Activated naive CD4-positive, alpha-beta T cell treated with Interleukin-2 at 50 U/mL for 16 hours (primary cell): ENCODE data around the gene BBS1.
"Not testable (repeated sequence)": the region's sequence is repeated elsewhere in the genome, so short reads cannot be mapped to it uniquely, and the experiment has no call there.

Source experiments
- DNase-seq: peaks from one replicate; pipeline ENCODE4 v3.0.0-alpha.2; 2020

Gene BBS1

DNA sequence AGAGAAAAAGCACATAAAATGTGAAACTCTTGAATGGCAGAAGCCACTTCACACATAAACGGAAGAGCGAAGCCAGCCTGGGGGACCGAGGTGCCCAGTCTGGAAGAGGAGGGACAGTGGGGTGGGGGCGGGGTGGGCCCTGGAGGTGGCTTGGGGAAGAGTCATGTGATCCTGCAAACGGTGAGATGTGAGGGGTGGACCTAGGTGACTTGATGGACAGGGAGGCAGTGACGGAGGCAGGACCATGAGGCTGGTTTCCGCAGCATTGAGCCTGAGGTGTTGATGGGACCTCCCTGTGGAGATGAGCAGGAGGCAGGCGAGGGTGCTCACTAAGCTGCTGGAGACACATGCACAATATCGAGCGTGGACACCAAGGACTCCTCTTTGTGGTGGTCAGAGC is 18.6 kb downstream of the BBS1 start:
- no peak for DNase-seq

DNA sequence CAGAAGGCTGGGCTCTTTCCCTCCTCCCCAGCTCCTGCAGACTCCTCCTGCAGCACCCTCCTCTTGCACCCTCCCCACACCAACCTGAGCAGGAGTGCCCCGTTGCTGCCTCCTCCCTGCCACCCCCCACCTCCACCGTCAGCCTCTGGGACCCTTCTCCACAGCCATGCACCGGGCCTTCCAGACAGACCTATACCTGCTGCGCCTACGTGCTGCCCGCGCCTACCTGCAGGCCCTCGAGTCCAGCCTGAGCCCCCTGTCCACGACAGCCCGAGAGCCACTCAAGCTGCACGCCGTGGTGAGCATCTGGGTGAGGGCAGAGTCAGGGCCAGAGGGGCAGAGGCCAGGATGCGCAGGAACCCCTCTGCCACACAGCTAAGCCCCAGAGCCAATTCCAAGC is 19.2 kb downstream of the BBS1 start:
- no peak for DNase-seq

DNA sequence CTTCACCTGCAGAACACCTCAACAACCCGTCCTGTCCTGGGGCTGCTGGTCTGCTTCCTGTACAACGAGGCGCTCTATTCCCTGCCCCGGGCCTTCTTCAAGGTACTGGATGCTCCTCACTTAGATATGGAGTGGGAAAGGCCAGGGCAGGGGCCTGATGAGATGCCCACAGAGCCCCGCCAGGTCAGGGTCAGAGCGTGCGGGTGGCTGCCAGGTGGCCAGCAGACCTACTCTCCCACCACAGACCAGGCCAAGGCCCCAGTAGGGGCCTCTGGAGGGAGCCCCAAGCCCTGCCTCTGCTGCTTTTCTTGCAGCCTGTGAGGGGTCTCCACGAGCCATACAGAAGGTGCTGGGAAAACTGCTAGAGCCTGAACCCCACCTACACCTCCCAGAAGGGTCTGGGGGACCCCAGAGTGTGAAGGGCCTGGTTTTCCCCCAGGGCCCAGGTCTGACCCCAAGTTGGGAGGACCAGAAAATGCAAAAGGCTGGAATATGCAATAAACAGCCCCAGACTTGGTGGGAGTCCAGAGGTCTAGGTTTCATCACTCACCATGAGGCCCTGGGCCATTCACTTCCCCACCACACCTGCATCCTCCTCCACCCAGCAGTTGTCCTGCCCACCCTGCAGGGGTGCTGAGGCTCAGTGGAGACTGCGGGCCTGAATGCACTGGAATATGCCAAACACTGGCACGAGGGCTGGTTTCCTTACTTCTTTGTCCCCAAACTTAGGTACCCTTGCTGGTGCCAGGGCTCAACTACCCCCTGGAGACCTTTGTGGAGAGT is 20.7 kb downstream of the BBS1 start:
- no peak for DNase-seq

DNA sequence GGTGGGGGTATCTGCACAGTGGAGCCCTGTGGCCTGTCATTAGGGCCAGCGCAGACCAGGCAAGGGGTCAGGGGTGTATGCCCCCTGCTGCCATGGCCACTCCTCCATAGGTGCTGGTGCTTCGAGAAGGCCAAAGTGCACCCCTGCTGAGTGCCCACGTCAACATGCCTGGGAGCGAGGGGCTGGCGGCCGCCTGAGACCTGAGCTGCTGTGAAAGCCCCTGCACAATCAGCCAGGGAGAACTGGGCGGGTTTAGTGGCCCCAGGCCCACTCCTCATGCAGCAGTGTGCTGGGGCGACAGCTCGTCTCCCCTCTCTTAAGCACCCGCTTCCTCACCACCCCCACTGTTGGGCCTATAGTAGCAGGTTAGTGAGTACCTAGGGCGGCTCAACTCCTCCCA is 21.4 kb downstream of the BBS1 start:
- DNase-seq: no peak

DNA sequence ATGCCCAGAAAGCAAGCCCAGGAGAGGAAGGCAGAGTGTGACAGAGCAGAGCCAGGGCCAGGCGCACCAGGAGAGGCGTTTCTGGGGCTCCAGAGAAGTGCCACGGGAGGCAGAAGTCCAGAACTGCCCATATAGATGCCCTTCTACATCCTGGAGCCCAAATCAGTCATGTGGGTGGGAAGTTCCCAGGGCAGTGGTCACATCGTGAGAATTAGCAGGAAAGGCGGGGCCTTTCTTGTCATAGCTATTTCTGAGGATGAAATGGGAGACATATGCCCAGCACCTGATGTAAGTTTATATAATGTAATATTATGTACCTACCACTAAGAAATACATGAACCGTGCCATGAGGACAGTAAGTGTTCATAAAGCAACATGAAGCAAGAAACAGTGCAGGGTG is 22.3 kb downstream of the BBS1 start:
- DNase-seq: no peak

DNA sequence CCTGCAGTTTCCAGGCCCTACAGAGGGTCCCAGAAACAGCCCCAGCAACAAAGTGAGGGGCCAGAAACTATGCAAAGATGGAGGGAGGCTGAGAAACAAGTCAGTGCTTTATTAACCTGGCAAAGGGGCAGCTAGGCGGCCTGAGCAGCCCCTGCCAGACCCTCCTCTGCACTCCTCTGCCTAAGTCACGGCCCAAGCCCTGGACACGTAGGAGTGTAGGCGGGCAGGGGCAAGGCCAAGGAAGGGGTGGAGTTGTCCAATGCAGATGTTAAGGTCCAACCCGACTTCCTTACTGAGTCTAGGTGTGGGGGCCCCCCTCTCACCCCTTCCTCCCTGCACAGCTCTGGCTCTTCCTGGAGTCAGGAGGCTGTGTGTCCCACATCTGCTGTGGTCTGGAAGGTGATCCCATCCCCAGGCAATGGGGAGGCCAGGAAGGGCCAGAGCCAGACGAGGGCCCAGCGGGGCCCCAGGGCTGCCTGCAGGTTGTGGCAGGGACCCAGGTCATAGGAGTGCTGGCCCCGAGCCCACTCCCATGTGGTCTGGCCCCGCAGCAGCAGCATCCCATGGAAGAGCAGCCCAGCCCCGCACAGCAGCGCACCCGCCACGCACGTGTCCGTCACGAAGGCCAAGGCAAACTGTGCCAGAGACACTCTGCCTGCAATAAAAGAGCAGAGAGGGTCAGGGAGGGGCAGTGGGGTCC is 28.9 kb downstream of the BBS1 start:
- no peak for DNase-seq

DNA sequence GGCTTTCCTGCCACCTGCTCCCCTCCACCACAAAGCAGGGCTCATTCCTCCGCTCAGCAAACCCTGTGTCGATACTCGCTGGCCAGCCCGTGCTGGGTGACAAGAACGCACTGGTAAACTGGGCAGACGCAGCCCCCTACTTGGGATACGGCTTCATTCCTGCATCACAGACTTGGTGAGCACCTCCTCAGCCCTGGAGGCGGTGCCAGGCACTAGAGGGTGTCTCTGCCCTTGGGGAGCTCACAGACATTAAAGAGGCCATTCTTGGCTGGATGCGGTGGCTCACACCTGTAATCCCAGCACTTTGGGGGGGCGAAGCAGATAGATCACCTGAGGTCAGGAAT is 29.4 kb downstream of the BBS1 start:
- no peak for DNase-seq

DNA sequence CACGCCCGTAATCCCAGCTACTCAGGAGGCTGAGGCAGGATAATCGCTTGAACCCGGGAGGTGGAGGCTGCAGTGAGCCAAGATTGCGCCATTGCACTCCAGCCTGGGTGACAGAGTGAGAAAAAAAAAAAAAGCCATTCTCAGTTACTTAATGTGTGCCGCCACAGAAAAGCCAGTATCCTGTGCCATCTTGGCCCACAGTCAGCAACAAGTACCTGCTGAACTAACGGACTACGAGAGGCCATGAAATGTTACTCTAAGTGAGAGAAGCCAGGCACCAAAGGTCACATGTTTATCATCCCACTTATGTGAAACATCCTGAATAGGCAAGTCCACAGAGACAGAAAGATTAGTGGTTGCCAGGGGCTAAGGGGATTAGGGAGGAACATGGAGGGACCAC is 30.2 kb downstream of the BBS1 start:
- not testable (repeated sequence) for DNase-seq

DNA sequence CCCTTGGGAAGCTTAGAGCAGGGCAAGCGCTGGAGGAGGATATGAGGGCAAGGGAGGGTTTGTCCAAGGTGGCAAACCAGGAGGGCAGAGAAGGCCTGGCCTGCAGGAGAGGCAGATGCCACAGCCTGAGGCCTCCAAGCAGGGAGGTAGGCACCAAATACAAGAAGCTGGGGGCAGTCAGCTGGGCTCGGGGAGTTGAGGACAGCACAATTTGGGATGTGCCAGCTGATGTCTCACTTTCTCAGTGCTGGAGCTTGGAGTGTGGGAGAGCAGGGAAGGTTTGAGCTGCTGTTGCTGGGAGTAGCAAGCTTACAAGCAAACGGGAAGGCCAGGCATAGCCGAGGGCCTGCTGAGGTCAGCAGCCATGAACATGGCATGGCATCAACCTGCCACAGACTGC is 31.5 kb downstream of the BBS1 start:
- no peak for DNase-seq

DNA sequence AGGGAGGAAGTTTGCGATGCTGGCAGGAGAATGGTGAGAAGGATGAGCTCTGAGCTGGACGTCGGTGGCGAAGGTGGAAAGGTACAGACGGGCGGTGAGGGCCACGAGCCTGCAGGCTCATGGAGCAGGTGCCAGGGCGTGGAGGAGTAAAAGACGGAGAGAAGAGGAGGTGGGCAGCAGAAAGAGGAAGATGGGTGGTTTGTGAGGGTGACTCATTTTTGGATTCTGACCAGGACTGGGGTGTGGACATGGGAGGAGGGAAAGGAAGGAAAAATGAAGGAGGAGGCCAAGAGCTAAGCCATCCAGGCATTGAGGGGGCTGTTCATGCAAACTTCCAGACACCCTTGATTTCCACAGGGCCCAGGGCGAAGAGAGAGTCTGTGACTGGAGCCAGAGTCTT is 31.9 kb downstream of the BBS1 start:
- no peak for DNase-seq

DNA sequence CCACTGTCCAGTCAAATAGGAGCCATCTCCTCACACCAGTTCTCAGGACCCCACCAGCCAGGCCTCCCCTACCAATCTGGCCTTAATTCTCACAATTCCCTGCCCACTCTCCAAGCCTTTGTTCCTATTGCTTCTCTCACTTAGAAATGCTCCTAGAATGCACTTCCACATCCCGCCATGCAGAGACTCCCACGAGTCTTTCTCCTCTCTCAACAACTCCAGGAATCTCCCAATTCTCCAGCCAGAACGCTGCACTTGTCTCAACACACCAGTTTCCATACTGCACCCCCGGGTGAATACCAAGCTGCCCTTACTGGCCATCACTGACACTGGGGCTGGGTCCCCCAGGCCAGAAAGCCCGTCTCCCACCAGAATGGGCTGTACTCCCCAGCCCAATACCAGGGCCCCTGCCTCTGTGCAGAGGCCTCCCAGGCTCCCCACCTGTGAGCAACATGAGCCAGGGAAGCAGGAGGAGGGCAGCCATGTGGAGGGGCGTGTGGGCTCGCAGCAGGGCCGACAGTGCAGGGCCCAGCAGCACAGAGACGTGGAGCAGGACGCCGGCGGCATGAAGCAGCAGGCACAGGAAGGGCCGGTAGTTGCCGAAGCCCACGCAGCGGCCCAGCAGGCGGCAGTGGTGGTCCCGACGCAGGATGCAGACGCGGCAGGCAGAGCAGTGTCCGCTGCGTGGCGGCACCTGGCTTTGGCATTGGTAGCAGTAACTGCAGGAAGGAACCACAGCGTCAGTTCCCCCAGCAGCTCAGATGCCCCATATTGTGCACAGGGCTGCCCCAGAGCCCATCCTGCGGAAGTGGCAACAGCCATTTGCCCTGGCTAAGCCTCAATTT is 33.0 kb downstream of the BBS1 start:
- peak; percentile 47 for DNase-seq

DNA sequence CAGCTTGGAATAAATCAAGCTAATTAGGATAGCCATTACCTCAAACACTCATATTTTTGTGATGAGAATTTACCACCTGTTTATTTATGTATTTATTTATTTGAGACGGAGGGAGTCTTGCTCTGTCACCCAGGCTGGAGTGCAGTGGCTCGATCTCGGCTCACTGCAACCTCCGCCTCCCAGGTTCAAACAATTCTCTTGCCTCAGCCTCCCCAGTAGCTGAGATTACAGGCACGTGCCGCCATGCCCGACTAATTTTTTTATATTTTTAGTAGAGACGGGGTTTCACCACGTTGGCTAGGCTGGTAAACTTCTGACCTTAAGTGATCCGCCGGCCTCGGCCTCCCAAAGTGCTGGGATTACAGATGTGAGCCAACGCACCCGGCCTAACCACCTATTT is 34.5 kb downstream of the BBS1 start:
- DNase-seq: not testable (repeated sequence)

DNA sequence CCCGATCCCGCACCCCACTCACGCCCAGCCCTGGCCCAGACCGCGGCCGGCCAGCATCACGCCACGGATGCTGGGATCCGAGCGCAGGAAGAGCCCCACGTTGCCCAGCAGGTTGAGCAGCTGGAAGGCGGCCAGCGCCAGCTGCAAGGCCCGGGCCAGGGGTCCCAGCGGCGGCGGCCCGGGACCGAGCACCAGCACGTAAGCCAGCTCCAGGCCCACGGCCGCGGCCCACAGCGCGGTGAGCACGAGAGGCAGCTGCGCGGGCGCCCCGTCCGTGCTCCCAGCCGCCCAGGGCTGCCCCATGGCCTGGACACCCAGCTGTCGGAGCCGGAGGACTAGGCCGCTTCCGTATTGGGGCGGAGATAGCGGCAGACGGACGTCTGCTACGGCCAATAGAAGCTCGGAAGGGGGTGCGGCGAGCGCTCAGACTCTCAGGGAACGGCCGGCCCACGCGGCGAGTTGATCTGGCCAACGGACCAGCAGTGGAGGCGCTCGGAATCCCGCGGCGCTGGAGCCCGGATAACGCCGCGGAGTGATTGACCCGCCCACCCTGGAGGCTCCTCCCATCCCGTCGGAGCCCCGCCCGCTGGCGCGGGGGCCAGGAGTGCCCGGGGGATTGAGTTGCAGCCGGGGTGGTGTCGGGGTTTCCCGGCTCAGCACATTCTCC is 35.4 kb downstream of the BBS1 start, which contains the start of gene ZDHHC24:
TSS of gene ZDHHC24 (minus strand) at position 348 of the 667 bp plus-strand sequence. CDS start at position 303, 45 bp downstream.
- DNase-seq: peak; percentile 93

DNA sequence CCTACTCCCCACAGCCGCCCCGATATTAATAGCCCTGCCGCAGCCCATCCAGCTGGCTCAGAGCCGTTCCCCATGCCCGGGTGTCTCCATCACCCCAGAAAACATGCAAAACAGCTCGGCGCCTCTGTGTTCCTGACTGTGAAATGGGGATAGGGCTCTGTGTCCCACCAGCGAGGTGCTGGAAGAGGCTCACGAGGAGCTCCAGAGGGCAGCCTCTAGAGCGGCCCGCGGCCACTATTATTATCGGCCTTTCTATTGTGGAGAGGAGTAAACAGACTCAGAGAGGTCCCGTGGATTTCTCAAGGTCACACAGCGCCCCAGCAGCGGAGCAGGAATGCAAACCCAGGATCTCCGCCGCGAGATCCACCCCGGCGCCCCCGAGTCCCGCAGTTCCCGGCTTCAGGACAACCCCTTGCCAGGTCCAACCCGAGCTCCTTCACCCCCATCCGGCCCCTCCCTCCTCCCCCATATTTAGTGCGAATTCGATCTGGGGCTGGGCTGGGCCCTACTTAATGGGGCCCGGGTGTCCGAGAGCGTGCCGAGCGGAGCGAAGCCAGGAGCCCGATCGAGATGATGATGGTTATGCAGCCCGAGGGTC is 36.0 kb downstream of the BBS1 start, which contains the start of gene ACTN3:
TSS of gene ACTN3 (plus strand) at position 536 of the 598 bp plus-strand sequence. CDS start at position 571, 35 bp downstream.
- peak; percentile 24 for DNase-seq

DNA sequence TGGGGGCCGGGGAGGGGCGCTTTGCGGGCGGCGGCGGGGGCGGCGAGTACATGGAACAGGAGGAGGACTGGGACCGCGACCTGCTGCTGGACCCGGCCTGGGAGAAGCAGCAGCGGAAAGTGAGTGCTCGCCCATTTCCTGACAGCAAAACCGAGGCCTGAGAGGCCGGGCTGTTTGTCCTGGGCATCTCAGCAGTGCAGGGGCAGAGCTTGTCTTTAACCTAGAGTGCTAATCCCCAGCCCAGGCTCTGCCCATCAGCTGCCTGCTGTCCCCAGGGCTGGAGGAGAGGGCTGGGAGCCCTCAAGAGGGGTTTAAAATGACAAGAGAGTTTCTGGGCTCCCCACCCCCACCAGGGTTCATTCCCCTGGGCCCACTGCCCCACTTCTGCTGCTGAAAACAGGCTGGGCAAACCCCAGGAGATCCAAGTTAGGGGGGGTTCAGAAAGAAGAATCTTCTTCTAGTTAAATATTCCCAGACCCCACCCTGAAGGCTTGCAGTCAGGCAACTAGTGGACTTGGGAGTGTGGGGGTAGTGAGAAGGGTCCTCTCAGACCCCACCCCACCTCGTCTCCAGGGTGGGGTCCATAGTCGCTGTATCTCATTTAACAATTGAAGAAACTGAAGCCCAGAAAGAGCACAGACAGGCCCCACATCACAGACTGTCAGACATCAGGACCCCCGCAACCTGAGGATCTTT is 36.7 kb downstream of the BBS1 start:
- no peak for DNase-seq

DNA sequence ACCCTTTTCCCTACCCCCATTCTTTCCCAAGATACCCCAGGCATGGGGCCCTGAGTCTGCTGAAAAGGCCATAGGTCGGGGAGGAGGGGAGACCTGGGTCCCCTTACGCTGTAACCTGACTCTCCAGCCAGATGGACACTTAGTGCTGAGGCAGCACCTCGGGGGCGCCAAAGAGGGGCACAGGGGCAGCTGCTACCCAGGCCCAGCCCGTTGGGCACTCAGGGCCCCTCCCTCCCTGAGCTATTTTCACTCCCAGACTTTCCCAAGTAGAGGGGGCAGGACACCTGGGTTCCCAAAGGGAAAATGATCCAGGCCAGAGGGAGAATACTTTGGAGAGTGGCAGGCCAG is 37.2 kb downstream of the BBS1 start:
- no peak for DNase-seq

DNA sequence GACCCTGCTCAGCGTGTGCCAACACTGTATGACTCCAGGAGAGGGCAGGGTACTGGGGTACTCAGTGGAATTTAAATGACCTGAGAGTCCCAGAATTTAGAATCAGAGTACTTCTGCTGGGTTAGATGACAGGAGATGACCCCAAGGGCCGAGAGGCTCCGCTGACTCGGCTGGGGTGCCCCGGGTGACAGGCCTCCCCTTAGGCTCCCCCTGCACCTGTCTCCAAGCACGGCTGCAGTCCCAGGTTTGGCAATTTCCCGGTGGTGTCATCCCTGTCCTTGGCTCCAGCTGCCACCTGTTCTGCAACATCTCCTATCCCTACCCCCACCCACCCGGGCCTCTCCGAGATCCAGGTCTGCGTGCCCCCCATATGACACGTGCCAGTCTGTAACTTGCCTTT is 37.6 kb downstream of the BBS1 start:
- no peak for DNase-seq

DNA sequence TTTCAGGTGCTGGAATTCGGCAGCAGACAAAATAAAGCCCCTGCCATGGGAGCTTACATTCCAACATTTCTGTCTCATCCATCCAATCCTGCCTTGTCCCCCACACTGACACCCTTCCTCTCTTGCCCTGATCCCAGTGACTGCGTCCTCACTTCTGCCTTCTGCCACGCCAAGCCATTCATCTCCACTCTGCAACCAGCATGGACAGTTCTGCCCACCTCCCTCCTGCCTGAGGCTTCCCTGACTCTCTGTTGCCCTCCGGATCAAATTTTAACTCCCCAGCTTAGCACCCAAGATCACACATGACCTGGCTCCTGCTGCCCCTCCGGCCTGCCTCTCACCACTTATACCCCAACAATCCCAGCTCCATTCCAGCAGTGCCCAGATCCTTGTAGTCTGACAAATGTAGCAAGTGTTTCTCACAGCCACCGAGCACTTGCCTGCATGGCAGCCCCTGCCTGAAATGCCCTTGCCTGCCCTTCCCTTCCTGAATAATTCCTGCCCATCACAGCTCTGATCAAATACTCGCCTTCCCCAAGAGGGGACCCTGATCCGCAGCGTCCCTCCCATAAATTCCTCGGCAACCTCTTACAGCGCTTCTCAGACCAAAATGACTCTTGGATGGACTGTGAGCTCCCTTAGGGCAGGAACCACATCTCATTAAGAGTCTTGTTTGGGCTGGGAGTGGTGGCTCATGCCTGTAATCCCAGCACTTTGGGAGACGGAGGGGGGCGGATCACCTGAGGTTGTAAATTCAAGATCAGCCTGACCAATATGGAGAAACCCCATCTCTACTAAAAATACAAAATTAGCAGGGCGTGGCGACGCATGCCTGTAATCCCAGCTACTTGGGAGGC is 38.6 kb downstream of the BBS1 start:
- no peak for DNase-seq

DNA sequence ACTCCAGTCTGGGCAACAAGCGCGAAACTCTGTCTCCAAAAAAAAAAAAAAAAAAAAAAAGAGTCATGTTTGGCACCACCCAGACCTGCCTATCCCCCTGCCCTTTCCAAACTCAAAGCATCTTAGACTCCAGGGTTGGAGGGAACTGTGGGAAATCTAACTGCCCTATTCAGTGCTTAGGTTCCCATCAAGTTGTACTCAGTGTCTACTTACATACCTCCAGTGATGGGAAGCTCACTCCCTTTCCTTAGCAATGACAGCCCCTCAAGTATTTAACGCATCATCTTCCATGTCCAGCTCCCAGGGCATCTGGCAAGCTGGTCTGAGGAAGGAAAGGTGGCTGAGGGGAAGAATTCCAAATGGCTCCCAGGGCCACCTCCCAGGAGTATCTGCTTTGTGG is 39.3 kb downstream of the BBS1 start:
- DNase-seq: no peak

DNA sequence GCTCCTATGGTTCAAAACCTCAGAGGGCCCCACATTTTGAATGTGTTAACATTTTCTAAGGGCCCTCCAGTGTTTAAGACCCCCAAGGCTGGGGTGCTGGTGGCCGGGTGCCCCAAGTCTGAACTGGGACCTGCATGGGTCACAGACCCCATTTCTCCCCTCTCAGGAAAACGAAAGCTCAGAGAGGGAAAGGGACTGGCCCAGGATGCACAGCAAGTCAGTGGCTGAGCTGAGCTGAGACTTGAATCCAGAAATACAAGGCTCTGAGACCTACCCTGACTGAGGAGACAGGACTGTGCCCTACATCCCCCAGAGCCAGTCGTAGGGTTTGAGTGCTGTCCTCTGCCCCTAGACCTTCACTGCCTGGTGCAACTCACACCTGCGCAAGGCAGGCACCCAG is 40.5 kb downstream of the BBS1 start:
- no peak for DNase-seq

DNA sequence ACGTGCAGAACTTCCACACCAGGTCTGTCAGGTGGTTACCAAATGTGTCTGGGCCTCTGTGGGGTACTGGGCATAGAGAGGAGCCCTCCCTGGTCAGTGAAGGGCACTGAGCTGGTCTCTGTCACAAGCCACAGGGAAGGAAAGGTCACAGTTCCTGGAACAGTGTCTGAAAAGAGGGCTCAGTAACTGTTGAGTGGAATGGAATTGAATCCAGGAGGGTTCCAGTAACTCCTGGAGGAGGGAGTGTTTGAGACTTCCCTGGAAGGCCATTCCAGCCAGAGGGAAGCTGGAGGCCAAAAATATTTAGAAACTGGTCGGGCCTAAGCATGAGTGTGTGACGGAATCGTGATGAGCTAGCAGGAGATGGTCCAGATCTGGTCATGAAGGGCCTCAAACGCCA is 44.2 kb downstream of the BBS1 start:
- no peak for DNase-seq
